Thyroid gland (tissue), 4 donors: ENCODE measurements around the gene PCDHGA1. TPM values are rescaled to one million over a fixed set of nuclear protein-coding genes. Genes with fewer than 3 reads are reported as not detected.

Experiments
- DNase-seq, 2 donors: peaks; one replicate each; pipeline ENCODE4 v3.0.0-alpha.2; 2019
- H3K27ac ChIP-seq, 3 donors: fragments of 200-600 bp; sonication (generic); 1 replicate in 2 of 3; 2 replicates in 1 of 3; pipeline ENCODE4 v1.5.1; 2016 to 2019; ENCODE audit warnings: mild to moderate bottlenecking in 1 of 3, moderate library complexity in 1 of 3
- H3K27me3 ChIP-seq: fragments of 200-600 bp; sonication (generic); one replicate; pipeline ENCODE4 v1.5.1; 2019
- H3K36me3 ChIP-seq, 2 donors: fragments of 200-600 bp; sonication (generic); one replicate each; pipeline ENCODE4 v1.5.1; 2016 to 2019
- H3K4me1 ChIP-seq, 2 donors: fragments of 200-600 bp; sonication (generic); one replicate each; pipeline ENCODE4 v1.5.1; 2017 to 2019
- H3K4me3 ChIP-seq, 3 donors: fragments of 200-600 bp; sonication (generic); replicated peaks in 1 of 3; 1 replicate in 2 of 3; 2 replicates in 1 of 3; pipeline ENCODE4 v1.5.1; 2016; ENCODE audit warnings: mild to moderate bottlenecking in 1 of 3
- H3K9me3 ChIP-seq: fragments of 200-600 bp; sonication (generic); one replicate; pipeline ENCODE4 v1.5.1; 2017
- POLR2A ChIP-seq, 2 donors: fragments of 450-650 bp; IDR thresholded peaks; one replicate each; pipeline ENCODE4 v1.6.1; 2017; ENCODE audit warnings: antibody characterized with exemption in 2 of 2, mild to moderate bottlenecking in 2 of 2, moderate library complexity in 1 of 2
- WGBS, 2 donors: methylation state at CpG; one replicate each; pipeline ENCODE4 v1.1.5; 2017; 5-methylcytosine and 5-hydroxymethylcytosine counted together
- intact Hi-C: fragments of 100-400 bp; cut with DNase I; formaldehyde crosslinking; loops from one replicate; pipeline ENCODE4 v1.15.1; 2023
- total RNA-seq, 4 donors: library from RNA; depleted of rRNA; stranded (reverse); fragments of >200 nt; gene quantifications; one replicate each; pipeline ENCODE4 v1.2.3, GENCODE V29; 2016
- TF ChIP-seq, protein P1 (sequence below), 6 experiments: fragments of 200-600 bp in 3 of 6; fragments of 450-650 bp in 3 of 6; sonication (generic) in 3 of 6; IDR thresholded peaks; one replicate each; pipeline ENCODE4 v1.5.1; 2016 to 2019; ENCODE audit warnings: antibody characterized with exemption in 6 of 6, mild to moderate bottlenecking in 2 of 6, inconsistent platforms in 1 of 6, moderate library complexity in 1 of 6

The PCDHGA1 gene
- total RNA-seq, 4 donors from 2014 or later: 0.40 to 1.3 (median 0.87) TPM

DNA sequence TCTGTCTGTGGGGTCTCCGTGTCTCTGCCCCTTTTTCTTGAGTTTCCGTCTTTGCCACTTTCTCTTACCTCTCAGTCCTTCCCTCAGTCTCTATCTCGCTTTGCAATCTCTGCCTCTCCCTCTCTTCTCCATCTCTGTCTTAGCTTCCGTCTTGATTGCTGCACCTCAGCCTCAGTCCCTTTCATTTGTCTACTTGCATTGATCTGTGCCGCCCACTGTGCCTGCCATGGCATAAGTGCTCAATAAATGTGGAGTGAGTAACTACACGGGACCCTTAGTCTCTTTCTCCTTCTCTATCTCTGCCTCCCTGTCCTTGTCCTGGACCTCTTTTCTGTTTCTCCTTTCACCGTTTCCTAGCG is 165.1 kb downstream of the PCDHGA1 start:
- Histone ChIP-seq H3K36me3 (no peaks in the 10 kb centered on the region), H3K4me3 (no peak overlapping the region), H3K27ac (no peak overlapping the region), H3K9me3 (no peaks in the 10 kb centered on the region), H3K27me3 (no peaks in the 10 kb centered on the region), H3K4me1 (peaks cover 12 to 19% of the 10 kb centered on the region in 2 donors)
- WGBS, 2 donors: 92 to 95% methylated on average over 8 of the region's 8 CpGs
- DNase-seq: no peak
- intact Hi-C loops: no loop called here
- TF ChIP-seq, protein P1, sequence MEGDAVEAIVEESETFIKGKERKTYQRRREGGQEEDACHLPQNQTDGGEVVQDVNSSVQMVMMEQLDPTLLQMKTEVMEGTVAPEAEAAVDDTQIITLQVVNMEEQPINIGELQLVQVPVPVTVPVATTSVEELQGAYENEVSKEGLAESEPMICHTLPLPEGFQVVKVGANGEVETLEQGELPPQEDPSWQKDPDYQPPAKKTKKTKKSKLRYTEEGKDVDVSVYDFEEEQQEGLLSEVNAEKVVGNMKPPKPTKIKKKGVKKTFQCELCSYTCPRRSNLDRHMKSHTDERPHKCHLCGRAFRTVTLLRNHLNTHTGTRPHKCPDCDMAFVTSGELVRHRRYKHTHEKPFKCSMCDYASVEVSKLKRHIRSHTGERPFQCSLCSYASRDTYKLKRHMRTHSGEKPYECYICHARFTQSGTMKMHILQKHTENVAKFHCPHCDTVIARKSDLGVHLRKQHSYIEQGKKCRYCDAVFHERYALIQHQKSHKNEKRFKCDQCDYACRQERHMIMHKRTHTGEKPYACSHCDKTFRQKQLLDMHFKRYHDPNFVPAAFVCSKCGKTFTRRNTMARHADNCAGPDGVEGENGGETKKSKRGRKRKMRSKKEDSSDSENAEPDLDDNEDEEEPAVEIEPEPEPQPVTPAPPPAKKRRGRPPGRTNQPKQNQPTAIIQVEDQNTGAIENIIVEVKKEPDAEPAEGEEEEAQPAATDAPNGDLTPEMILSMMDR (IDR thresholded peaks at IDR 0.05): no peak
- TF ChIP-seq POLR2A (IDR thresholded peaks at IDR 0.05): no peak

DNA sequence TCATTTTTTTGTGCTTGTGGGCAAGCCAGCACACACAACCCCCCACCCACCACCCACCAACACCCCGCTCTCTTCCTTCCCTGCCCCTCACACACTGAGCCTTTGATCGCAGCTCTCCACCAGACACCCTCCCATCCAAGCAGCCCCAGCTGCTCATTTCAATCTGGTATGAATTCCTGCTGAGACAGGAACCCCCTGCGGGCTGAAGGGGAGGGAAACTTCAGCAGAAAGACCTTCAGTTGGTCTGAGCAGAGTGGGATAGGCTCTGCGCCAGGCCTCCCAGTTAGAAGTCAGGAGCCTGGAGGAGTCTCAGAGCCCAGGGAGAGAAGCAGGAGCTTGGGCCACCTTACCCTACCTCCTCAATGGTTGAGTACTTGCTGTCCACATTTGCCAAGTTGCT is 165.7 kb downstream of the PCDHGA1 start:
- no peaks in the 10 kb centered on the region for H3K36me3 ChIP-seq
- no peak overlapping the region for H3K4me3 ChIP-seq
- no peaks in the 10 kb centered on the region for H3K27me3 ChIP-seq
- peaks cover 9 to 16% of the 10 kb centered on the region in 2 donors for H3K4me1 ChIP-seq
- TF ChIP-seq, protein P1 (IDR thresholded peaks at IDR 0.05): no peak
- no peak for TF ChIP-seq POLR2A (IDR thresholded peaks at IDR 0.05)
- WGBS, 2 donors: 85 to 86% methylated on average over 4 of the region's 4 CpGs
- intact Hi-C loops: no loop called here
- H3K27ac ChIP-seq: no peak overlapping the region
- no peaks in the 10 kb centered on the region for H3K9me3 ChIP-seq
- no peak for DNase-seq

DNA sequence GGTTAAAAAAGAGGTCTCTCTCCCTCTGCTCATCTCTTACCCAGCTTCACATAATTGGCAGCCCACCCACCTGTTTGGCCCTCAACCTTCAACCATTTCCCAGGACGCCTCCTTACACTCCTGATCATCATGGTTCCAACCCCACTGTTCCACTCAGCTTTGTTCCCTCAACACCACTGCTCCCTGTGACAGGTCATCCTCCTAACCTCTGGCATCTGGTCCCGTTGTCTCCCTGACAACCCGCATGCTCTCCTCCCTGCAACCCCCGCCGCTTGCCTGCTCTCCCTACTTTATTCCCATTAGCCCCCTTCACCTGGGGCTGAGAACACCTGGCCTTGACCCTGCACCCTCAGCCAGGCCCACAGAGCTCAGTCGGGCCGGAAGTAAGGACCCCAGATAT is 171.4 kb downstream of the PCDHGA1 start:
- H3K4me3 ChIP-seq: no peak overlapping the region
- no peak for DNase-seq
- no peaks in the 10 kb centered on the region for H3K9me3 ChIP-seq
- WGBS, 2 donors: 81 to 86% methylated on average over 7 of the region's 7 CpGs
- peaks cover 0 to 4% of the 10 kb centered on the region in 2 donors for H3K36me3 ChIP-seq
- TF ChIP-seq, protein P1 (IDR thresholded peaks at IDR 0.05): no peak
- no peak for TF ChIP-seq POLR2A (IDR thresholded peaks at IDR 0.05)
- intact Hi-C loops: no loop called here
- no peak overlapping the region for H3K27ac ChIP-seq
- no peaks in the 10 kb centered on the region for H3K4me1 ChIP-seq
- H3K27me3 ChIP-seq: no peaks in the 10 kb centered on the region

DNA sequence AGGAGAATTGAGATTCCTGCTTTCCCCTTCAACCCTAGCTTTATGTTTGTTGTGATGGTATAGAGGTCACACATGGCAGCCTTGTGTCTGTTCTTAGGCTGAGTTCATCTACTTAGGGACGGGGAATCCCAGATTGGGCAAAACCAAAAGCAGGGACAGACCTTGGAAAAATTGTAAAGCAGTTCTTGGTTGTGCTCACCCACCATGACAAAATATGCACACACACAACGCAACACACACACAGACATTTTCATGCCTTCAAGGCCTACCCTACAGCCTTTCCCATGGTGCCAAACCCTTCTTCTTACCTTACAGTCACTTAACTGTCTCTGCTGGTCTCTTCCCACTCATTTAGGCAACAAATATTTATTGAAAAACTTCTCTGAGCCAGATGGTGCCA is 173.4 kb downstream of the PCDHGA1 start:
- peaks cover 0 to 4% of the 10 kb centered on the region in 2 donors for H3K36me3 ChIP-seq
- no peak for DNase-seq

DNA sequence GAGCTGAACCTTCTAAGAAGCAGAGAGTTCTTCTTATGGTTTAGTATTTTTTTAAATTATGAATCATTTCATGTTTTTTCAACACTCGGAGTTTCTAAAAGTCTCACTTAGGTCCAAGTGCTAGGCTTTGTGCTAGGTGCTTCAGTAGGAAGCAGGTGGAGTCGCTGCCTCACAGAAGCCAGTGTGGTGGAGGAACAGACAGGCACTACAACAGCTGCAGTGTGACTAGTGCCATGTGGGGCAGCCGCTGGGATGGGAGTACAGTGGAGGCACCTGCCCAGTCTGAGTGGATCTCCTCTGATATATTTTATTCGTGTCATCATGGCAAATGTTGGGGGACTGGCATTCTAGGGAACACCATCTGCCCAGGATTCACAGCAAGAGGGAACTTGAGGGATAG is 173.9 kb downstream of the PCDHGA1 start:
- H3K27me3 ChIP-seq: no peaks in the 10 kb centered on the region
- H3K9me3 ChIP-seq: no peaks in the 10 kb centered on the region
- DNase-seq: no peak
- H3K36me3 ChIP-seq: peaks cover 0 to 4% of the 10 kb centered on the region in 2 donors
- no peak overlapping the region for H3K4me3 ChIP-seq
- peaks cover 10 to 24% of the 10 kb centered on the region in 2 donors for H3K4me1 ChIP-seq
- 96 to 97% methylated on average over 4 of the region's 4 CpGs for WGBS, 2 donors
- intact Hi-C loops: no loop called here
- TF ChIP-seq, protein P1 (IDR thresholded peaks at IDR 0.05): no peak
- TF ChIP-seq POLR2A (IDR thresholded peaks at IDR 0.05): no peak
- H3K27ac ChIP-seq: no peak overlapping the region

More for the DNA sequence above, 173.4 kb downstream of the PCDHGA1 start:
- H3K27me3 ChIP-seq: no peaks in the 10 kb centered on the region
- TF ChIP-seq, protein P1 (IDR thresholded peaks at IDR 0.05): no peak
- no peak for TF ChIP-seq POLR2A (IDR thresholded peaks at IDR 0.05)
- H3K4me1 ChIP-seq: peaks cover 4 to 19% of the 10 kb centered on the region in 2 donors
- H3K9me3 ChIP-seq: no peaks in the 10 kb centered on the region
- whole genome bisulfite sequencing, 2 donors: 93 to 98% methylated on average over 2 of the region's 2 CpGs
- H3K4me3 ChIP-seq: no peak overlapping the region
- H3K27ac ChIP-seq: no peak overlapping the region
- intact Hi-C loops: no loop called here
